Erythroblast (primary cell): Measurements from ENCODE around the gene ABCC4.
"Not testable (repeated sequence)": the region's sequence is repeated elsewhere in the genome, so short reads cannot be mapped to it uniquely, and the experiment has no call there.

Experiments used
- DNase-seq, 2 experiments: peaks; one replicate each; lab custom pipeline; 2025; lab: John Stamatoyannopoulos, UW
- GATA1 ChIP-seq: IDR thresholded peaks from 2 replicates; pipeline ENCODE4 v1.6.1; 2011; ENCODE audit warnings: low read depth, mild to moderate bottlenecking, control low read depth, low read length, moderate library complexity
- POLR2A ChIP-seq: IDR thresholded peaks from 2 replicates; pipeline ENCODE4 v1.6.1; 2011; ENCODE audit warnings: mild to moderate bottlenecking, low read length

The ABCC4 gene

GRCh38 chr13:95276037-95276505 lies 25.2 kb downstream of the ABCC4 start:
- DNase-seq: no peak

GRCh38 chr13:95275322-95276036 lies 25.8 kb downstream of the ABCC4 start:
- TF ChIP-seq GATA1 (no peak), POLR2A (no peak)
- no peak for DNase-seq

More at GRCh38 chr13:95276037-95276505, 25.2 kb downstream of the ABCC4 start:
- TF ChIP-seq POLR2A (no peak), GATA1 (no peak)

GRCh38 chr13:95273592-95274132 lies 27.6 kb downstream of the ABCC4 start:
- peak; percentile 89 to 93 for DNase-seq
- peak; percentile 39 for TF ChIP-seq POLR2A

- DNase-seq: not testable (repeated sequence)
Measured at GRCh38 chr13:95272076-95272475, 29.2 kb downstream of the ABCC4 start.

- DNase-seq: no peak
- no peak for TF ChIP-seq POLR2A
- no peak for TF ChIP-seq GATA1
Measured at GRCh38 chr13:95269756-95270155, 31.5 kb downstream of the ABCC4 start.

GRCh38 chr13:95268343-95269065 lies 32.7 kb downstream of the ABCC4 start:
- DNase-seq: peak; percentile 62 to 72

GRCh38 chr13:95267662-95268342 lies 33.4 kb downstream of the ABCC4 start:
- TF ChIP-seq POLR2A (no peak), GATA1 (no peak)
- DNase-seq: peak; percentile 76 to 82

GRCh38 chr13:95264225-95264624 lies 37.0 kb downstream of the ABCC4 start:
- peak; percentile 40 to 41 for DNase-seq
- no peak for TF ChIP-seq POLR2A
- no peak for TF ChIP-seq GATA1

- DNase-seq: no peak
- TF ChIP-seq POLR2A (no peak), GATA1 (no peak)
Measured at GRCh38 chr13:95262837-95263384, 38.3 kb downstream of the ABCC4 start.

- TF ChIP-seq POLR2A: no peak
- no peak for TF ChIP-seq GATA1
- no peak for DNase-seq
Measured at GRCh38 chr13:95261956-95262355, 39.3 kb downstream of the ABCC4 start.

- TF ChIP-seq GATA1: no peak
- TF ChIP-seq POLR2A: no peak
- no peak for DNase-seq
Measured at GRCh38 chr13:95260031-95260525, 41.2 kb downstream of the ABCC4 start.

- TF ChIP-seq GATA1 (no peak), POLR2A (no peak)
- no peak for DNase-seq
Measured at GRCh38 chr13:95258619-95259194, 42.5 kb downstream of the ABCC4 start.

- DNase-seq: no peak
- no peak for TF ChIP-seq GATA1
Measured at GRCh38 chr13:95258098-95258497, 43.2 kb downstream of the ABCC4 start.
